GM19025 (cell line): ENCODE measurements around the gene SPSB4.
"Not testable (repeated sequence)": the region's sequence is repeated elsewhere in the genome, so short reads cannot be mapped to it uniquely, and the experiment has no call there.

Source experiments
- ATAC-seq: cut with Tn5 transposase; IDR thresholded peaks from one replicate; pipeline ENCODE4 v1.9.1; 2021; ENCODE audit warnings: mild to moderate bottlenecking, low read depth, moderate library complexity; ENCODE audit not compliant: unreplicated experiment

The SPSB4 gene

DNA sequence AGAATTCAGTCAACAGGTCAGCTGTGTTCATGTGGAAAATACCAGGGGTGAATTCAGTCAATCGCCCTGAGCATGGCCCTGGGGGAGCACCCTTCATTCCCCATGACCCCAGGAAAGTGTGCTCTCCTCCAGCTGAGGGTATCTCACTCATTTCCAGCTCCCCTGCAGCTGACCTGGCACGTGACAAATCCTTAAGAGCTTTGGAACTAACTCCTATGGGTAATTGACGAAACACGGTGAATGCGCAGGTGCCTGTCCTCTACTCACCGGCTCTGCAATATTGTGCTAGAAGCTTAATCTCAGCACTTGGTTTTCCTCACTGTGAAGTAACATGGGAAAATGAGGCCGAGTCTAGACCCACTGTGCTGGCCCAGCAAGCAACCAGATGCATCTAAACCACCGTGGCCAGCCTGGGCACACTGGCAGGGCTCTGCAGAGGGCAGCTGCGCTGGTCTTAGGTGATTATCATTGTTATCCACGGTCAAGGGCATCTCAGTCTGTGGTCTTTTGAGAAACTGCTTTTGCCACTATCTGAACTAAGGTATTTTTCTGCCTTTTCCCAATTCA, 63.1 kb downstream of the SPSB4 start:
- ATAC-seq = no peak

DNA sequence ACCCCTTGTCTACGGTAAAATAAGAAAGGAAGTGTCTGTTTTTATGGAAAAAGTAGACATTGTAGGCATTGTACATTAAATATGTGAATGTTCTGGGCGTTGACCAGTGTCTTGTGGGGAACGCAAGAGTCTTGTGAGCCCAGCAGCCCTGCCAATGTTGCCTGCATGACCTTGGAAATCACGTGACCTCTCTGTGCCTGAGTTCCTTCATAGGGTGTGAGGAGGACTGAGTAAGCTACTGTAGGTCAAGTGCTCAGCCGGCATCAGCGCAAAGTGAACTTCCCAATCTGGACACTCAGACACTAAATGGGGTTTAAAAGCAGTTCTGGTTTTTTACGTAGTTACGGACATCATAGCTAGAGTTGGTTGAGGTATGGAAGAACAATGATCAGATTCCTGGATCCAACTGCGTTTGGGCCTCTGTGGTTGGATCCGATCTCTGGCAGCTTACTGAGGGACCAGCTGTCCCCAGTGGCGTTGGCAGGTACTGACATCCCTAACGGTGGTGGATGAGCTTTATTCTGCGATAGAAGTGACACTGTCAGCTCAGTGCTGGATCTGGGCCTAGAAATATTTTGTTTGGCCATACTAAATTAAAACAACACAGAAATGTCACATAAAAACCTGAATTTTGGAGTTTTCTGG, 63.8 kb downstream of the SPSB4 start:
- no peak for ATAC-seq

DNA sequence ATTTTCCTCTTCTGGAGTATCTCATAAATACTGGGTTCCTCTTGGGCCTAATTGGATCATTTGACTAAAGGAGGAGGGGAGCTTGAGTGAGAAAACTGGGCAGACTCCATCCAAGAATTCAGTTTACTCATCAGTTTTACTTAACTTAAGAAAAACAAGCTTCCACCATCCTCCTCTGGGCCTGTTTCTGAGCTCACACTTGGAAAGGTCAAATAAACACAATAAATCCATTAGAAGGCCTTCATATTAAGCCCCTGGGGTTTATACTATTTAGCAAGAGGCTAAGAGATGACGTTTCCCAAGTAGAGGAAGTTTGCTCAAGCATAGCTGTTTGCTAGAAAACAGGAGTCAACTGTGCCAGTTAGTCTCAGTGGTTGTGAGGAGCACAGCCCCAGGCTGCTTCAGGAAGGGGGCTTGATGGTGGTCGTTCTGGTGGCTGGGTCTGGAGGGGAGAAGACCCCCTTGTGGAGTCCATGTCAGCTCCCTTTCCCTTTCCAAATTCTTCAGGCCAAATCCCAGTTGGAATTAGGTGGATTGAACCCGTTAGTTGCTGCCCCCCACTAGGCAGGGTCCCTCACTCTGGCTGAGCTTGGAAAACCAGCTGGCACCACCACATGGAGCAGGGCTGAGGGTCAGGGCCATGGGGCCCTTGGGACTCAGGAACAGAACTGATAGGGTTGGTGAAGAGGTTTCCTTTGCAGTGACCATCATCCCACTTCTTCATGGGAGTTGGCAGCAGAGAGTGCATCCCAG, 64.8 kb downstream of the SPSB4 start:
- ATAC-seq = no peak

DNA sequence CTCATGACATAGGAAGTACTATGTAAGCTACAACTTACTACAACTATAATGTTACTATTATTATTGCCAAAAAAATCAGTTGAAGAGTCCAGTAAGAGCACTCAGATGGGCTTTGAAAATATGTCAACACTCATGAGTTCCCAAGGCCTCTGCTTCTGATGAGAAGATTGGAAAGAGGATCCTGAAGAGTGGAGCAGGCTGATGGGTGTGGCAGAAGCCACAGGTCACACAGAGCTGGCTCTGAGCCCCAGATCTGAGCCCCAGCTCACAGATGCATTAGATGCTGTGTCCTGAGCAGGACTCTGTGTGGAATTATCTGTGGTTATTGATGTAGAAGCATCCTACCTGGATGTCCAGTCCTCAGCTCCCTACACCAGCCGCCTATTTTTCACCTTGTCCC, 65.6 kb downstream of the SPSB4 start:
- ATAC-seq = no peak

DNA sequence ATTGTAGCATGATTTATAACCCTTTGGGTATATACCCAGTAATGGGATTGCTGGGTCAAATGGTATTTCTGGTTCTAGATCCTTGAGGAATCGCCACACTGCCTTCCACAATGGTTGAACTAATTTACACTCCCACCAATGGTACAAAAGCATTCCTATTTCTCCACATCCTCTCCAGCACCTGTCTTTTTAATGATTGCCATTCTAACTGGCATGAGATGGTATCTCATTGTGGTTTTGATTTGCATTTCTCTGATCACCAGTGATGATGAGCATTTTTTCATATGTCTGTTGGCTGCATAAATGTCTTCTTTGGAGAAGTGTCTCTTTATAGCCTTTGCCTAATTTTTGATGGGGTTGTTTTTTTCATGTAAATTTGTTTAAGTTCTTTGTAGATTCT, 66.8 kb downstream of the SPSB4 start:
- not testable (repeated sequence) for ATAC-seq

DNA sequence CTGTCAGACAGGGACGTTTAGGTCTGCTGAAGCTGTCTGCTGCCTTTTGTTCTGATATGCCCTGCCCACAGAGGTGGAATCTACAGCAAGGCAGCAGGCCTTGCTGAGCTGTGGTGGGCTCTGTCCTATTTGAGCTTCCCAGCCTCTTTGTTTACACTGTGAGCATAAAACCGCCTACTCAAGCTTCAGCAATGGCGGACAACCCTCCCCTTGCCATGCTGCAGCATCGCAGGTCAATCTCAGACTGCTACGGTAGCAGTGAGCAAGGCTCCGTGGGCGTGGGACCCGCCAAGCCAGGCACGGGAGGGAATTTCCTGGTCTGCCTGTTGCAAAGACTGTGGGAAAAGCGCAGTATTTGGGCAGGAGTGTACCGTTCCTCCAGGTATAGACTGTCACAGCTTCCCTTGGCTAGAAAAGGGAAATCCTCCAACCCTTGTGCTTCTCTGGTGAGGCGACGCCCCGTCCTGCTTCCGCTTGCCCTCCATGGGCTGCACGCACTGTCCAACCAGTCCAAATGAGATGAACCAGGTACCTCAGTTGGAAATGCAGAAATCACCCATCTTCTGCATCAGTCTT, 71.4 kb downstream of the SPSB4 start:
- ATAC-seq = no peak

DNA sequence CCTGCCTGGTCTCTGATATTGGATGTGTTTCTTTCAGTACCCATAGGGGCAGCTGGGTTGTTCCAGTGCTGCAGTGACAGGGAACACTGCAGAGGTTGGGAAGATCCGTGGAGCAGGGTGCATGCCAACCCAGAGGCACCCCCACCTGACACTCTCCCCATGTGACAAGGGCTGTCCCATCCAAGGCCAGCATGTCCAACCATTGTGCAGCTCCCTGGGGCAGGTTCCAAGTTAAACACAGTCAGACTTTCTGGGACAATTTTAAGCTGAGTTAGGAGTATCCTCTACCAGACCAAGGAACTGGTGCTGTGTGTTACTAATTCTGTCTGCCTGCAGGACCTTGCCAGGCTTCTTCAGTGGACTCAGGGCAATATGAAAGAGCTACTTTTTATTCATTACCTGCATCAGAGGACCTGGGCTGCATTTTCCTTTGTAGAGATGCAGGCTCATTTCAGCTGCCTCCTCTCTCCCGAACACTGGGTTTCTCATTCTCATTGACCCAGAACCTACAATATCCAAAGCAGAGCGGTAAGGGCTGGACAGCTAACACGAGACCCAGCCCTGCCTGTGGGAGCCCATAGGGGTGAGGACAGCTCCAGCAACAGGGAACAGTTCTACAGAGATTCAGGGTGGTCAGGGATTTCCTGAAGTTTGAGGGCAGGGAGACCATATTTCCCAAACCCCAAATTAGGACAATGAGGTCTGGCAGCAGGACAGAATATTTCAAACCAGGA, 72.7 kb downstream of the SPSB4 start:
- no peak for ATAC-seq

DNA sequence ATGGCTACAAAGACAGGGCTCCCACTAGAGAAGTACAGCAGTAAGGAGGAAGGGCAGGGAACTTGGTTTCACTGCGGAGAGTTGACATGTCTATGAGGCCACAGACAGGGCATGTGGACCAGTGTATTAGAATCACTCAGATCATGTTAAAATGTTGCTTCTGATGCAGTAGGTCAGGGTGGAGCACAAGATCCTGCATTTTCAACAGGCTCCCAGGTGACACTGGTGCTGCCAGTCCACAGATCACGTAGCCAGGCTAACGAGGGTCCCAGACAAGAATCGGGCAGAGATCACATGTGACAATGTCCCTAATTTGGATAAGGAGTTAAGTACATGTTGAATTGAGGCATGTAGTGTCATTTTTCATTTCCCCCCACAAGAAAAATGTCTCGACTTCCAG, 73.6 kb downstream of the SPSB4 start:
- no peak for ATAC-seq

DNA sequence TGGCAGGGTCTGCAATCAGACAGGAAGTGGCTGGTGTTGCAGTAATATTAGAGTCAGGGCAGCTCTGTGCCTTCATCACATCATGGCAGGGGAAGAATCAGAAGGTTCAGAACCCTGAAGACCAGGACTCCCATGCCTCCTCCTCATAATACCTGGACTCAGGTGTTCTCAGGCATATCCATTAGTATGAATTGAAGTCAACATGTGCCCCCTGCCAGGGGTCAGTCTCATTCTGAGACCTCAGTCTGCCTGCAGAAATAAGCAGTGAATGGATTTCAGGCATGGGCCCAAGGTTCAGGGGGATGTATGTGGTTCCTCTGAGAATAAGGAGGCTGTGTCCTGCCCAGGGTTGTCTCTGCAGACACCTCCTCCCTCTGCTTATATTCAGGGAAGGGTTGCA, 74.2 kb downstream of the SPSB4 start:
- ATAC-seq = no peak

DNA sequence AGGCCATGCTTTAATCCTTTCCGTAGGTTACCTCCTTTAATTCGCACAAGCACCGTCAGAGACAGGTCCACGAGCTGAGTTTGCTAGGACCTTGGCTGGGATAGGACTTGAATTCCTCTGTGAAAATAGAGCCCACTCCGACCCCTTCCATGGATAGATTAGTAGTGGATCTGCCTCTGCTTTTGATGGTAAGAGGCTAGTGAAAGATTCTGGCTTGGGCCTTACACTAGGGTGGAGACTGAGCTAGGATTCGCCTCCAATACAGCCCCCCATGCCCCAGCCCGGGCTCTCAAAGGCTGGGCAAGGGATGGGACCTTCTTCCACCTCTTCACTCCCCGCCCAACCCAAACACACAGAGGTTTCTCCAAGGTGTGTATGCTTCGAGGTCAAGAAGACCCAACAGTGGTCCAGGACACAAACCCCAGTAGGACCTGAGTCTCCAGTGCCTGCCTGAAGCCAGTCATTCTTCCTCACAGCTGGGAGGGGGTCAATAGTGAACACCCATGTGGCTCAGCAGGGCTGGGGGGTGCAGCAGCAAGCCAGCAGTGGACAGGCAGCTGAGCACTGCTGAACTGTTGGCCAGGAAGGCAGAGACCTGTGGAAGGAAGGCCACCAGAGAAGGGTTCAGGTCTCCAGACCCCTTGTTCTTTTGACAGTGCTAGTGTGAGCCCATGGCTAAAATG, 75.7 kb downstream of the SPSB4 start:
- no peak for ATAC-seq

DNA sequence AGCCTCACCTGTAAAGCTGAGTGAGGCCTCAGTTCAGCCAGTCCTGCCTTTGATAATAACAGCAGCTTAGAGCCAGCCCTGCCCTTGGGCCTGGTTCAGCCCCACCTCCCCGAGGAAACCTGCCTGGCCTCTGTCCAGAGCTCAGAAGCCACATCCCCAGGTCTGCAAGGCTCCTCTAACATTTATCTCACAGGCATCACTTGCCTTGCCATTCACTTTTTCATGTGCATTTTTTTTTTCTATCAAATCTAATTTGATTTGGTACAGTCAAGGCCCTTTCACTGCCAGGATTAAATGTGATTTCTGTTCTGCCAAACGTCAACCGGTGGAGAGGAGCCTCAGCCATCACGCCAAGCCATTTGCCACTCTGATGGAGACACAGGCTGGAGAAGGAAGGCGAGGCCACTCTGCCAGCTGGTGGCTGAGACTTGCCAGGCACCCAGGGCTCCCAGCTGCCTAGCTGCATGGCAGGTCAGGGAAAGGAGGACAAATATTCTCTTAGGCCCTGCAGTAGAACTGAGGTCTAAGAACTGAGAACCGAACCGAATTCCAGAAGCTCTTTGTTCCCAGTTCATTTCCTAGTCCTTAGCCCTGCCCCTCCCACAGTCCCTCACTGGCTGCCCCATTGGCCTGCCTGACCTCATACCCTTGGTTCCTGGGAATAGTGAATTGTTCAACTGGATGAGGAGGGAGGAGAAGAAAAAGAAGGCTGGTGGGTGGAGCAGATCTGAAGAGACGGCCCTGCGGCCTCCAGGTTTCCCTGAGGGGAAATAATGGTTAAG, 76.4 kb downstream of the SPSB4 start:
- ATAC-seq = no peak

DNA sequence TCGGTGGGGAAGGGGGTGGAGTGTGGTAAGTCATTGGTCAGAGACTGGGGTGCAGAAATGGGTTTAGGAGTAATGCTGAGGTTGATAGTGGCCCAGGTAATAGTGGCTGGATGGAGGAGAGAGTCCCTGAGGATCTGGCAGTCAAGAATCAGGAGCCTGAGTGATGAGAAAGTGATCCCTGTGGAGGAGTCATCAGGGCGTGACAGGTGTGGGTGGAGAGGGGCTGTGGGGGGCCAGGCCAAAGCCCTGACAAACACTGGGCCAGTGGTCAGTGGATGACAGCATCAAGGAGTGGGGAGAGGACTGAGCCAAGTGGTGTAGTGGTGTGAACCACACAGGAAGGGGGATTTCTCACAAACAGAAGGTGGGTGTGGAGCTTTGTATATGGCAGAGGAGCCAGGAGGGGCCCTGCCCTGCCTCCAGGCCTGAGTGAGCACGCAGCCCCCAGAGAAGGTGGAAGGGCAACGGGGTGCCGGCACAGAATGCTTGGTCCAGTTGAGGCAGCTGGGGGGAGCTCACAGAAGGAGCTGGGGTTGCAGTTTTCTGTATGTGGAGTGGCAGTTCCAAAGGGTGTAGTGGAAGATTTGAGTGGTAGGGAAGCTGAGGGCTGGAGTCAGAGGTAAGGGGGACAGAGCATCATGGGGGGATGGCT, 77.1 kb downstream of the SPSB4 start:
- ATAC-seq = no peak

DNA sequence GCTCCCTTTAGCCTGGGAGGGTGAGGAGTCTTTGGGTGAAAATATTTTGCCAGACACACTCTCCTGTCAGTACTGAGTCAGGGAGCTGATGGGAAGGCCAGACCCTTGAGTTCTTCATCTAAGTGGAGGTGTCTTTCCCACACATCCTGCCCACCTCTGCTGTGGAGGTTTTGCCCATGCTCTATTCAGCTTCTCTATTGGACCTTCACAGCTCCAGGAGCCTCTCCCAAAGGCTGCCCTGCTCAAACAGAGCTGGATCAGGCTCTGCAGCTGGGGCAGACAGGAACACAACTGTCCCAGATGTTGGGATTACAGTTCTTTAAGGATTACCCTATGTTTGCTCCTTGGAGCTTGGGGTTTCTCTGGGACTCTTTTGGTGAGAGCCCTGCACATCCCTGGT, 77.9 kb downstream of the SPSB4 start:
- ATAC-seq = no peak

DNA sequence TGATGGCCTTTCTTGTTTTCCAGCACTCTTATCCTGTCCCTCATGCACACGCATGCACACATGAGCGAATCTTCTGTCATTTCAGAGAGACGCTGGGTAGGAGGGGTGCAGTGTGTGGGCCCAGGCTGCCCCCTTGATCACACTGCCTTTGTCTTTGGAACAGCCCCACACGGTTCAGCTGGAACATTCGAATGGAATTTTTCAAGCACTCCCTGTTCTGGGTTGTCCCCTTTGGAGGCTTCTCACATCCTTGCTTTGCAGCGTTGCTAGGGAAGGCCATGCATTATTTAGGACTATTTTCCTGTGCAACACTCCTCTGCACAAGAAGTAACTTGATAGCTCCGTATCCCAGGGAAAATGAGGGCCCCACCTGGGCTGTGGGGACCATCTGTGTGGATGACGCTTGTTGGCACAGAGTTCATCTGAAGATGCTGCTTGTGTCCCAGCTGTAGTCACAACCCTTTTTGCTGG, 78.4 kb downstream of the SPSB4 start:
- ATAC-seq = no peak

DNA sequence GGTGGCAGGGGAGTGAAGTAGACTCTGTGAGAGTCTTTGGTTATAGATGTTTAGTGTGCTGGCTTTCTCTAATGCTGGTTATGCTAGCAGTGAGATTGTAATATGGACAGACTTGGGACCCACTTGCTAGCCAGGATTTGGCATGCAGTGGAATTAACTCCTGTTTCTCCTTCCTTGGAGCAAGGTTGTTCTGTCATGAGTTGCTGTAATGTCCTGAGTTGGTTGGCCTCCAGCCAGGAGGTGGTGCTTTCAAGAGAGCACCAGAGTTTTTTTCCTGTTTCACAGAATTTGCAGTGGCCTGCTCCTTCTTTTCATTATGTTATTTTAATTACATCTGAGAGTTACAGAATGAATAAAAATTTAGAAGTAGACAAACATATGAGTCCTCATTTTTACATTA, 92.4 kb downstream of the SPSB4 start:
- ATAC-seq = no peak

DNA sequence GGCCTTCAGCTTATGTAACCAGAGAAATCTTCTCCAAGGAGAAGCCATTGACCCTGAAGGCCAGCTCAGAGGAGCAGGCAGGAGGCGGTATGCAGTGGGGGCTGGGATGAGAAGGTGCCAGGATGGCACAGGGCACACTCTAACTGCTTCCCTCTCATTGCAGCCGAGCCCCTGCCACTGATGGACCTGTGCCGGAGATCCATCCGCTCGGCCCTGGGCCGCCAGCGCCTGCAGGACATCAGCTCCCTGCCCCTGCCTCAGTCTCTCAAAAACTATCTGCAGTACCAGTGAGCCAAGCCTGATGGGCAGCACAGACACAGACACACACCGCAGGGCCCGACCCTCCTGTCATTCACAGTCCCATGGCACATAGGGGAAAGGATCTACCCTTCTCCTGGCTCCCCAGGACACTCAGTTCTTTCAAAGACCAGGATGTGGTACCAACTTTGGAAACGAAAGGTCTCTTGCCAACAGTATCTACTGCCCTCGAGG, 95.9 kb downstream of the SPSB4 start:
- no peak for ATAC-seq

DNA sequence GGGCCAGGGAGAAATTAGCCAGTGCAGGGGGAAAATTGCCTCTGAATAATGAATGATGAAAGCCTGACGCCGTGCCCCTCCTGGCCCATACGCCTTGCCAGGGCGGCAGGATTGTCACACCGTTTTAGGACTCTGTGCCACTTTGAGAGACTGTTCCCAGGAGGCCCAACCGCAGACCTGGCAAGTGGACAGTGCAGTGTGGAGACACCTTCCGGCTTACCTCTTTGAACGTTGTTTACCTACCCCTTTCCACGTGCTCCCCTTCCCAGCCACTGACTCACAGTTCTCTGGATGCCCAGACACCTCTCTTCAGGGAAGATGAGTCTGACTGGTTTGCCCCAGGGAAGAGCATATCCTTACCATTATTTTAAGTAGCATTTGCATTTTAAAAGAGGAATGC, 96.5 kb downstream of the SPSB4 start:
- no peak for ATAC-seq

DNA sequence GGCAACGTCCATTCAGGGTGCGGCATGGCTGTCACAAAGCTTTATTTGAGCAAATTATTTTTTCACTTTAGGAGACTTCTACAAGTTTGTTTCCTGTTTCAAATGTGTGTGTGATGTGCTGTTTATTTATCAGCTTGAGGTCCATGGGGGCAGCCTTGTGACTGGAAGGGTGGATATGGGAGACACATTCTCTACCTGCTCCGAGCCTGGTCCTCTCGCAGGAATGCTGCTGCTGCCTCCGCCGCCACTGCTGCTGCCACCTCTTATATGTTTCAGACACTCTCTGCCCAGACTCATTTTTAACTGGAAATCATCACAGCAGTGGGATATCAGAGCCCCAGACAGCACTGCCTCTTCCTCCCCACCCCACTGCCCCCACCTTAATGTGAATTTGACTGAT, 97.0 kb downstream of the SPSB4 start:
- no peak for ATAC-seq

DNA sequence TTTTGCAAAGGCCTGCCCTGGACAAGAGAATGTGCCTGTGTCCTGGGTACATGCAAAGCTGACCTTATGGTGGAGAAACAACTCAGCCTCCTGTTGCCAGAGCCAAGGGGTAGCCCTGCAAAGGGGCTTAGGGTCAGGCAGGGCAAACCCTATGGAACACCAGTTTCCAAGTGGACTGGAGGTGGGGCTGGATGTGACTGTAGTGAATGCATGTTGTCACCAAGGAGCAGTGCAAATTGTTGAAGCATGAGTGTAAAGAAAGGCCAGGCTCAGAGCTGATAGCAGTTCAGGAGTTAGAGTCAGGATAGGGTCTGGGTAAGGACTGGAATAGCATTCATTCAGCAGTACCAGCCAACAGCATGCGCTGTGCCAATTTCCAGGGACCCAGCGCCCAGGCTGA, 97.6 kb downstream of the SPSB4 start:
- ATAC-seq = no peak
